Choroid plexus epithelial cell (primary cell): ENCODE measurements around the gene TCF3.

Experiments used
- DNase-seq: peaks from one replicate; pipeline ENCODE4 v3.0.0-alpha.2; 2010; ENCODE audit warnings: low read depth
- H3K4me3 ChIP-seq: 2 replicates; pipeline ENCODE4 v1.5.1; 2011; ENCODE audit warnings: low read depth, mild to moderate bottlenecking, control low read depth, low read length, moderate library complexity
- CTCF ChIP-seq: conservative IDR thresholded peaks from 2 replicates; pipeline ENCODE4 v1.5.1; 2011; ENCODE audit warnings: low read depth, mild to moderate bottlenecking, control low read depth, inconsistent platforms, low read length, moderate library complexity

Gene TCF3

GRCh38 chr19:1661995-1662394, 9.6 kb upstream of the TCF3 start:
- no peak overlapping the region for H3K4me3 ChIP-seq
- DNase-seq, result no peak
- TF ChIP-seq CTCF, result no peak

- no peak overlapping the region for H3K4me3 ChIP-seq
- no peak for DNase-seq
- no peak for TF ChIP-seq CTCF
Measured at GRCh38 chr19:1659084-1659427, 6.6 kb upstream of the TCF3 start.

- no peak for DNase-seq
Measured at GRCh38 chr19:1658150-1659083, 6.0 kb upstream of the TCF3 start.

GRCh38 chr19:1657746-1658145, 5.3 kb upstream of the TCF3 start:
- no peak for TF ChIP-seq CTCF
- DNase-seq, result no peak
- H3K4me3 ChIP-seq, result no peak overlapping the region

More at GRCh38 chr19:1658150-1659083, 6.0 kb upstream of the TCF3 start:
- no peak for TF ChIP-seq CTCF
- H3K4me3 ChIP-seq, result no peak overlapping the region

- H3K4me3 ChIP-seq, result no peak overlapping the region
- TF ChIP-seq CTCF, result no peak
- DNase-seq, result no peak
Measured at GRCh38 chr19:1656988-1657536, 4.6 kb upstream of the TCF3 start.

- no peak for TF ChIP-seq CTCF
- no peak overlapping the region for H3K4me3 ChIP-seq
- no peak for DNase-seq
Measured at GRCh38 chr19:1655987-1656608, 3.7 kb upstream of the TCF3 start.
